Raji (cell line): Measurements from ENCODE around the gene FNIP1.

Source experiments
- POLR2A ChIP-seq: IDR thresholded peaks from 2 replicates; pipeline ENCODE4 v1.6.1; 2011; ENCODE audit warnings: low read depth, low read length, control low read depth; ENCODE audit not compliant: insufficient read depth

FNIP1 gene

GRCh38 chr5:131615957-131616356 lies 180.9 kb downstream of the FNIP1 start:
- no peak for TF ChIP-seq POLR2A

DNA sequence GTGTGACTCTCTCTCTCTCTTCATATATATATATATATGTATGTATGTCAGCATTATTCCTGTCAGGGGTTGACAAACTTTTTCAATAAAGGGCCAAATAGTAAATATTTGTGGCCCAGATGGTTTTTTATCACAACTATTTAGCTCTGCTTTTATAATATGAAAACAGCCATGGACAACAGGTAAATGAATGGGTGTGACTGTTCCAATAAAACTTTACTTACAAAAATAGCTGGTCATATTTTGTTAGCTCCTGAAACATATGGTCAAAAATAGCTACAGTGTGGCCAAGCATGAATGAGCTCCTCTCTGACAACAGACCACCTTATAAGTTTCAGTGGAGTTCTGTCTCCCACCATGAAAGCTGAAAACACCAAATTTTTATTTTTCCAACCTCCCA lies 183.4 kb downstream of the FNIP1 start:
- TF ChIP-seq POLR2A: no peak

DNA sequence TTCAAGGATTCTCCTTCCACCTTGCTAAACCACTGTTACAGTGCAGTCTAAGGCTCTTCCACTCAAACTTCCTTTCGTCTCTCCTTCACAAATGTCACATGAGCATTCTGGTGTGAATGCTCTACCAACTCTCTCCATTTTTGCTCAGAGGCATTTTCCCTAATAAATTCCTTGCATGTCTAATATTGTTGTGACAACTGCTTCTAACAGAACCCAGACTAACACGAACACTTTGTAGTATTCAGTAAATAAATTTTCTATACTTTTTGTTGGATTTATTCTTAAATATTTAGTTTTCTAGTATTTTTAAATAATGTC lies 185.8 kb downstream of the FNIP1 start:
- no peak for TF ChIP-seq POLR2A

- TF ChIP-seq POLR2A: no peak
These were observed 186.4 kb downstream of the FNIP1 start for GRCh38 chr5:131610198-131611063.

DNA sequence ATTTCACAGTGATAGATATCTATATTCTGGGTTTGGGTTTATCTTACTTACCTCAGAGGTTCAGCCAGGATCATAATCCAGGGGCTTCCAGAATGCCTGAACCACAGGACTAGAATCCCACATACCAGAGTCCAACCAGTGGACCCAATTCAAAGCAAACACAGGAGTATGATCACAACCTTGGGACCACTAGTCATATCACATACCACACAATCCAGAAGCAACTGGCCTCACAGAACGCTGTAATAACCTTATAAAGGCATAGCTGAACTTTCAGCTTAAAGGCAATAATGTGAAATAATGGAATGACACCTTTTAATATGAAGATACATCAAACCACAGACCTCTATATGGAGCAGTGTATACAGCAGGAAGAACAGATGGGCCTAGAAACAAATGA lies 187.0 kb downstream of the FNIP1 start:
- TF ChIP-seq POLR2A: no peak

- no peak for TF ChIP-seq POLR2A
These were observed 188.2 kb downstream of the FNIP1 start for GRCh38 chr5:131608597-131608996.

DNA sequence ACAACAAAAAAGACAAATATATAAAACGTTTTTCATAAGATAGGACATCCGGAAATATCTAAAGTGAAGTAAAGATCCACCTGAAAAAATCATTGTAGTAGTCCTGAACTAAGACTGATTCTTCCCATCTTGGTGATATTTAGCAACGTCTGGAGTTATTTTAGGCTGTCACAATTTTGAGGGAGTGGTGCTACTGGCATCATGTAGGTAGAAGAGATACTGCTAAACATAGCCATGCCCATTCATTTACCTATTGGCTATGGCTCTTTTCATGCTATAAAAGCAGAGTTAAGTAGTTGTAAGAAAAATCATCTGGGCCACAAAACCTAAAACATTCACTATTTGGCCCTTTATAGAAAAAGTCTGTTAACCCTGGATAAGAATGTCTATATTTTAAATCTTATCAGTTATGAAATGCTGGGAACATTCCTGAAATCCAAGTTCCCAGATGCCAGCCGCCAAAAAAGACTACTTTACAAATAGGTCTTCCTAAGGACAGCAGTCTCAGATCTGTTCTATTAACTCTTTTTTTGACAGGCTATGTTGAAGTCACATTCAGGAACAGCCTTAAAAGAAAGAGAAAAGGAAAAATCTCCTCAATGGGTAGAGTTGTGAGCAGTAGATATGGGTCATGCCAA lies 188.8 kb downstream of the FNIP1 start:
- no peak for TF ChIP-seq POLR2A

DNA sequence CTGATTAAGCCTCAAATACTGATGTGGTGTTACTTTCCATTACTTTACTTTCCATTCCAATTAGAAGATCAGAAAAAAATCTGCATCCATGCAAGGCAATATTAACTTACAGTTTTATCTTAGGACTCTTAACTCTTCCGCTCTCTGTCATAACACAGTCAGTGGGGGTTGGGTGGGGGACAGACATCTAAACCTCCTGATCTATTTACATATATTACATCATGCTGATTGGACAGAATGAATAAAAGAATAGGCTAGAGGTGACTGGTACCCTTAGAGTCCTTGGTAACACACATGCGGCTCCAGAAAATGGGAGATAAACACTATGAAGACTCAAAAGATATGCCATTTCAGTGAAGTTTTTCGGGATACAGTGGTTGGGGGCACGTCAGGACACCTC lies 189.4 kb downstream of the FNIP1 start:
- no peak for TF ChIP-seq POLR2A

DNA sequence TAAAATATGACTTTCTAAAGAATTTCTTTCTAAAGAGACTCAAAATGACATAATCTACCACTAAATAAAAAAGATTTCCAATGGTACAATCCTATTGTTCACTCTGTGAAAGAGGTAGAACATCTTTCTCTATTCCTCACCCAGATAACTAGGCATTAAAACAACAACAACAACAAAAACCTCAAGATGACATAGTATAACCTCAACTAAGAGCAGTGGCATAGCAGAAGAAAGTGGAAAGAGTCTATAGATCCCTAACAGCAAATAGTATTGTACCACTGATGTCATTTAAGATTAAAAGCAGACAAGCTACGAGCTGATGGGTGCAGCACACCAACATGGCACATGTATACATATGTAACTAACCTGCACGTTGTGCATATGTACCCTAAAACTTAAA lies 191.7 kb downstream of the FNIP1 start:
- TF ChIP-seq POLR2A: no peak

DNA sequence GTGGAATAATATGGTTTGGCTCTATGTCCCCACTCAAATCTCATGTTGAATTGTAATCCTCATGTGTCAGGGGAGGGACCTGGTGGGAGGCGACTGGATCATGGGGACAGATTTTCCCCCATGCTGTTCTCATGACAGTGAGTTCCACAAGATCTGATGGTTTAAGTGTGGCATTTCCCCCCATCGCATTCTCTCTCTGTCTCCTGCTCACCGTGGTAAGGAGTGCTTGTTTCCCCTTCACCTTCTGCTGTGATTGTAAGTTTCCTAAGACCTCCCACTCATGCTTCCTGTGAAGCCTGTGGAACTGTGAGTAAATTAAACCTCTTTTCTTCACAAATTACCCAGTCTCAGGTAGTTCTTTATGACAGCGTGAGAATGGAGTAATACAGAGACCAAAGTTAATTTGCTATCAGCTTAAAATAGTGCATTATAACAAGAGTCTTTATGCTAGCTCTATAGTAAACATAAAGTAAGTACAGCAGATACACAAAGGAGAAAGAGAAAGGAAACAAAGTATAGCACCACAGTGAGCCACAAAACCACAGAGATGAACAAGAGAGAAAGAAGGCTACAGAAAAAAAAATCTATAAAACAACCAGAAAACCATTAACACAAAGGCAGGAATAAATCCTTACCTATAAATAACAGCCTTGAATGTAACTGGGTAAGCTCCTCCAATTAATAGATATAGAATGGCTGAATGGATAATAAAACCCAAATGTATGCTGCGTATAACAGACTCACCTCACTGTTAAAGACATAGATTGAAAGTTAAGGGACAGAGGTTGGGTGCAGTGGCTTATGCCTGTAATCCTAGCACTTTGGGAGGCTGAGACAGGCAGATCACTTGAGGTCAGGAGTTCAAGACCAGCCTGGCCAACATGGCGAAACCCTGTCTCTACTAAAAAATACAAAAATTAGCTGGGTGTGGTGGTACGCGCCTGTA lies 201.5 kb downstream of the FNIP1 start:
- TF ChIP-seq POLR2A: no peak

DNA sequence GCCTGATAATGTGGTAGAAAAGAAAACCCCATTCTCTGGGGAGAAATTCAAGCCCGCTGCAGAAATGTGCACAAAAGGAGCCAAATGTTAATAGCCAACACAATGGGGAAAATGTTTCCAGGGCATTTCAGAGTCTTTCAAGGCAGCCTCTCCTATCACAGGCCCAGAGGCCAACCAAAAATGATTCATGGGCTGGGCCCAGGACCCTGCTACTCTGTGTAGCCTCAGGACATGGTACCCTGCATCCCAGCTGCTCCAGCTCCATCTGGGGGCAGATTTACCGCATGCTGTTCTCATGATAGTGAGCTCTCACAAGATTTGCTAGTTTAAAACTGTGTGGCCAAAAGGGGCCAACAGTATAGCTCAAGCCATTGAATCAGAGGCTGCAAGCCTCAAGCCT lies 202.9 kb downstream of the FNIP1 start:
- no peak for TF ChIP-seq POLR2A
